OCI-LY1 (cell line): ENCODE data around the gene CDH13.

ENCODE experiments used
- H2AFZ ChIP-seq: fragments of 200-600 bp; sonication (generic), shearing (Covaris generic); 2 replicates; pipeline ENCODE4 v1.6.0; 2014; ENCODE audit warnings: antibody characterized with exemption, mild to moderate bottlenecking, low read length
- H3F3A ChIP-seq: fragments of 200-600 bp; sonication (generic), shearing (Covaris generic); 2 replicates; pipeline ENCODE4 v1.6.0; 2014; ENCODE audit warnings: mild to moderate bottlenecking, antibody characterized with exemption, low read length, moderate library complexity; ENCODE audit not compliant: insufficient read depth
- H3K27ac ChIP-seq: fragments of 200-600 bp; sonication (generic); 2 replicates; pipeline ENCODE4 v1.5.1; 2014; ENCODE audit warnings: low read length, mixed run types, mild to moderate bottlenecking, low read depth; ENCODE audit not compliant: poor library complexity, severe bottlenecking
- H3K27me3 ChIP-seq: fragments of 200-600 bp; sonication (generic); 2 replicates; pipeline ENCODE4 v1.6.0; 2014; ENCODE audit warnings: antibody characterized with exemption, mild to moderate bottlenecking, low read length, moderate library complexity; ENCODE audit not compliant: insufficient read depth
- H3K36me3 ChIP-seq: fragments of 200-600 bp; sonication (generic); 2 replicates; pipeline ENCODE4 v1.6.1; 2014; ENCODE audit warnings: mild to moderate bottlenecking, antibody characterized with exemption, low read length, moderate library complexity, mixed read lengths; ENCODE audit not compliant: insufficient read depth
- H3K4me1 ChIP-seq: fragments of 200-600 bp; sonication (generic); 2 replicates; pipeline ENCODE4 v1.5.1; 2014; ENCODE audit warnings: mild to moderate bottlenecking, low read length, moderate library complexity; ENCODE audit not compliant: insufficient read depth, severe bottlenecking
- H3K4me2 ChIP-seq: fragments of 200-600 bp; sonication (generic), shearing (Covaris generic); 2 replicates; pipeline ENCODE4 v1.6.1; 2014; ENCODE audit warnings: low read length
- H3K4me3 ChIP-seq: fragments of 200-600 bp; sonication (generic); 2 replicates; pipeline ENCODE4 v1.5.1; 2014; ENCODE audit warnings: low read length, low read depth, mild to moderate bottlenecking, mixed read lengths; ENCODE audit not compliant: poor library complexity, severe bottlenecking
- H3K79me2 ChIP-seq: fragments of 200-600 bp; shearing (Covaris generic); 2 replicates; pipeline ENCODE4 v1.6.1; 2016; ENCODE audit warnings: mixed run types, low read length, mixed read lengths; ENCODE audit not compliant: insufficient read depth
- H3K9ac ChIP-seq: fragments of 200-600 bp; sonication (generic), shearing (Covaris generic); 2 replicates; pipeline ENCODE4 v1.6.1; 2014; ENCODE audit warnings: mild to moderate bottlenecking, low read length, mixed read lengths
- H3K9me2 ChIP-seq: fragments of 200-600 bp; sonication (generic), shearing (Covaris generic); 2 replicates; pipeline ENCODE4 v1.6.1; 2014; ENCODE audit warnings: low read depth, mild to moderate bottlenecking, low read length, mixed read lengths
- H3K9me3 ChIP-seq: fragments of 200-600 bp; shearing (Covaris generic); 2 replicates; pipeline ENCODE4 v1.6.1; 2014; ENCODE audit warnings: low read length, mixed read lengths
- H4K20me1 ChIP-seq: fragments of 200-600 bp; sonication (generic), shearing (Covaris generic); 2 replicates; pipeline ENCODE4 v1.6.0; 2016; ENCODE audit warnings: mild to moderate bottlenecking, low read length; ENCODE audit not compliant: insufficient read depth
- EZH2 ChIP-seq: fragments of 200-600 bp; sonication (generic), shearing (Covaris generic); IDR thresholded peaks from 2 replicates; pipeline ENCODE4 v1.8.0; 2017; ENCODE audit warnings: borderline replicate concordance, mixed run types, mild to moderate bottlenecking, antibody characterized with exemption, low read length, moderate library complexity, mixed read lengths
- TF ChIP-seq, protein P1 (sequence below): fragments of 200-600 bp; sonication (generic), shearing (Covaris generic); IDR thresholded peaks from 2 replicates; pipeline ENCODE4 v1.5.1; 2017; ENCODE audit warnings: mild to moderate bottlenecking, antibody characterized with exemption, low read length, moderate library complexity, mixed read lengths

Gene CDH13

DNA sequence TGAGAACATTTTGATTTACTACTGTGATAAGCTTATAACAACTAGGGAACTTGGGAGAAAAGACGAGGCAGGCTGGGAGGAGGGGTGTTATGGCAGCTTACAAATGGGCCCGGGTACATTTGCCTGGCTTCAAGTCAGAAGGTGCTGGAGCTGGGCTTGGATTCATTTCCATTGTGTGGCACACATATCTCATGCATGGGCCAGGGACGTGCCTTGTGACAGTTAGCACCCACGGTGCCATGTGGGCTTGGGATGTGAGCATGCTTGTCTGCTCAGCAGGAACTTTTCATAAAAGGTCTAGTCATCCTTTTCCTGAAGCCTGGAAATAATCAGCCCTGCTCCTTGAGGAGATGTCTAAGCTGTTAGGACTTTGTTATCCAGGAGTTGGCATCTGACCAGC is 572.2 kb downstream of the CDH13 start:
- no peak overlapping the region for H3K4me3 ChIP-seq

DNA sequence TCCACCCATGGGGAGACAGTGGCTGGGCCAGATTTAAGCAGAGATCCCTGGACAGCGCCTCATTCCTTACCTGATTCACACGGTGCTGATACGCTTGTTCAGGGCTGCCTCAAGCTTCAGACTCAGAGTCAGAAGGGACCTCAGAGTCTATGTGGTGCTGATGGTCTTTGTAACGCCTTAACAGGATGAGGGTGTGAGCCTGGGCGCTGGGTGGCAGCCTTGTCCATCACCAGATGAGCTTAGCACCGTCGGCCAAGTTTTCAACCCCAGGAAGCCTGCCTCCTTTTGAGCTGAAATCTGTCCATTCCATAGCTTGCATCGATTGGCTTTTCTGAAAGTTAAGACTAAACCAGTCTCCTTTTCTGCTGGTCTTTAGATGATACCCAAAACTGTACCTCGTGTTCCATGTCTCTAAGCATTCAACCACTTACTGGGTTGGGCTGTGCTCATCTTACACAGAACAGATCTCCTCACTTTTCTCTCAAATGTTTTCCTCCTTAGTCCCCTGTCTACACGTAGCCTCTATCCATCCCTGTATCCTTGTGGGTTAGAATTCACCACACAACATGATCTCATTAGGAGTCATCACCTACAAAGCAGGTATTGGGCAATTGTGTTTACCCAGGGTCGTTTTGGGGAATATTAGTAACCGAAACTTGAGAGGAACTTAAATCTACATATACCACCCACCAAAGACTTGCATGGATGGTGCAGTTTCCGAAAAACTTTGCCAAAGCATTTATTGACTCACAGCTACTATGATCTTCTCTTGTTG is 573.4 kb downstream of the CDH13 start:
- H3K9me2 ChIP-seq: no peaks in the 10 kb centered on the region
- H3K27ac ChIP-seq: no peak overlapping the region
- H3K9ac ChIP-seq: no peak overlapping the region
- no peaks in the 10 kb centered on the region for H3K79me2 ChIP-seq
- H3K36me3 ChIP-seq: no peaks in the 10 kb centered on the region
- TF ChIP-seq, protein P1, sequence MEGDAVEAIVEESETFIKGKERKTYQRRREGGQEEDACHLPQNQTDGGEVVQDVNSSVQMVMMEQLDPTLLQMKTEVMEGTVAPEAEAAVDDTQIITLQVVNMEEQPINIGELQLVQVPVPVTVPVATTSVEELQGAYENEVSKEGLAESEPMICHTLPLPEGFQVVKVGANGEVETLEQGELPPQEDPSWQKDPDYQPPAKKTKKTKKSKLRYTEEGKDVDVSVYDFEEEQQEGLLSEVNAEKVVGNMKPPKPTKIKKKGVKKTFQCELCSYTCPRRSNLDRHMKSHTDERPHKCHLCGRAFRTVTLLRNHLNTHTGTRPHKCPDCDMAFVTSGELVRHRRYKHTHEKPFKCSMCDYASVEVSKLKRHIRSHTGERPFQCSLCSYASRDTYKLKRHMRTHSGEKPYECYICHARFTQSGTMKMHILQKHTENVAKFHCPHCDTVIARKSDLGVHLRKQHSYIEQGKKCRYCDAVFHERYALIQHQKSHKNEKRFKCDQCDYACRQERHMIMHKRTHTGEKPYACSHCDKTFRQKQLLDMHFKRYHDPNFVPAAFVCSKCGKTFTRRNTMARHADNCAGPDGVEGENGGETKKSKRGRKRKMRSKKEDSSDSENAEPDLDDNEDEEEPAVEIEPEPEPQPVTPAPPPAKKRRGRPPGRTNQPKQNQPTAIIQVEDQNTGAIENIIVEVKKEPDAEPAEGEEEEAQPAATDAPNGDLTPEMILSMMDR: no peak; the same call in 1 of the 2 replicates
- no peak for TF ChIP-seq EZH2
- no peak overlapping the region for H3K4me3 ChIP-seq
- H3K9me3 ChIP-seq: no peaks in the 10 kb centered on the region
- H4K20me1 ChIP-seq: no peaks in the 10 kb centered on the region
- H3F3A ChIP-seq: no peaks in the 10 kb centered on the region
- no peak overlapping the region for H3K4me2 ChIP-seq
- H2AFZ ChIP-seq: no peak overlapping the region
- H3K27me3 ChIP-seq: peaks cover 3% of the 10 kb centered on the region; the same call in 1 of the 2 replicates
- H3K4me1 ChIP-seq: no peaks in the 10 kb centered on the region

More for the DNA sequence above, 572.2 kb downstream of the CDH13 start:
- H2AFZ ChIP-seq: no peak overlapping the region
- H3K9ac ChIP-seq: no peak overlapping the region
- no peaks in the 10 kb centered on the region for H3K79me2 ChIP-seq
- TF ChIP-seq, protein P1: no peak
- TF ChIP-seq EZH2: no peak
- no peaks in the 10 kb centered on the region for H3F3A ChIP-seq
- no peak overlapping the region for H3K4me2 ChIP-seq
- H3K9me2 ChIP-seq: no peaks in the 10 kb centered on the region
- H3K4me1 ChIP-seq: no peaks in the 10 kb centered on the region
- H3K27ac ChIP-seq: no peak overlapping the region
- no peaks in the 10 kb centered on the region for H3K9me3 ChIP-seq
- H3K27me3 ChIP-seq: peaks cover 3% of the 10 kb centered on the region; the same call in 1 of the 2 replicates
- H3K36me3 ChIP-seq: no peaks in the 10 kb centered on the region
- H4K20me1 ChIP-seq: no peaks in the 10 kb centered on the region

DNA sequence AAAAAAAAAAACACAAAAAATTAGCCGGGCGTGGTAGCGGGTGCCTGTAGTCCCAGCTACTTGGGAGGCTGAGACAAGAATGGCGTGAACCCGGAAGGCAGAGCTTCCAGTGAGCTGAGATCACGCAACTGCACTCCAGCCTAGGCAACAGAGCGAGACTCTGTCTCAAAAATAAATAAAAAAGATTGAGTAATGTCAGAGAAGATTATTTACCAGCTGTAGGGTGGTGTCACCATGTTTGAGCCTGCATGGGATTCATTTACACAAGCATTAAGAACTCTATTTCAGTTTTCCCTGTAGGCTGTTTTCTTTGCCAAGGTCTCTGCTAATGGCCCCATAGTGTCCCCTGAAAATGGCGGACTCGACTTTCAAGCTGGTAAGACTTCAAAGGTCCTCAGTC is 575.0 kb downstream of the CDH13 start:
- H3K4me3 ChIP-seq: no peak overlapping the region
- no peak overlapping the region for H2AFZ ChIP-seq
- H3K9me2 ChIP-seq: no peaks in the 10 kb centered on the region
- no peaks in the 10 kb centered on the region for H3K9me3 ChIP-seq
- H4K20me1 ChIP-seq: no peaks in the 10 kb centered on the region
- no peaks in the 10 kb centered on the region for H3K79me2 ChIP-seq
- TF ChIP-seq, protein P1: no peak
- no peak for TF ChIP-seq EZH2
- no peaks in the 10 kb centered on the region for H3K4me1 ChIP-seq
- no peak overlapping the region for H3K4me2 ChIP-seq
- no peaks in the 10 kb centered on the region for H3F3A ChIP-seq
- H3K9ac ChIP-seq: no peak overlapping the region
- peaks cover 3% of the 10 kb centered on the region; the same call in 1 of the 2 replicates for H3K27me3 ChIP-seq
- no peaks in the 10 kb centered on the region for H3K36me3 ChIP-seq
- H3K27ac ChIP-seq: no peak overlapping the region
